Measurements from ENCODE around the gene B4GALT4.

The B4GALT4 gene

DNA sequence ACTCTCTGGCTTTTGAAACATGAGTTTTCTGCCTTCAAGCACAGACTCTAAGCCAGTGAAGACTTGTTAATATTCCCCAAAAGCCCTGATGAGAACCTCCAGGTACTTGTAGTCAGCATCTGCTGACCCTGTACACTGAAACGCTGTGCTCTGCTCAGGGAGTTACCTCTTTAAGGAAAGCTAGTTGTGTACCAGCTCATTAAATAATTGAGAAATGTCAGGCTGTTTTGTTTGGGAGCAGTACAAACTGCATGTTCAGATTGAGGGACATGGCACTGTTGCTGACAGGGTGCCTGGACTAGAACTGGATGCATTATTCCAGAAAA lies 45.6 kb downstream of the B4GALT4 start:
- Histone ChIP-seq H3K27me3 (ENCODE audit: low read depth, low read length) (no peaks in the 10 kb centered on the region), H3K36me3 (ENCODE audit: control insufficient read depth in 1 of 2, insufficient read depth in 2 of 2, low read length in 2 of 2) (no peaks in the 10 kb centered on the region), H3K4me3 (ENCODE audit: low read depth in 1 of 2, low read length in 2 of 2) (no peak overlapping the region), H3K9me3 (ENCODE audit: control insufficient read depth in 1 of 2, low read length in 2 of 2) (no peaks in the 10 kb centered on the region), H3K27ac (ENCODE audit: low read length) (no peak overlapping the region), H3K4me1 (ENCODE audit: control insufficient read depth in 1 of 2, insufficient read depth in 2 of 2, low read length in 2 of 2) (no peaks in the 10 kb centered on the region)

DNA sequence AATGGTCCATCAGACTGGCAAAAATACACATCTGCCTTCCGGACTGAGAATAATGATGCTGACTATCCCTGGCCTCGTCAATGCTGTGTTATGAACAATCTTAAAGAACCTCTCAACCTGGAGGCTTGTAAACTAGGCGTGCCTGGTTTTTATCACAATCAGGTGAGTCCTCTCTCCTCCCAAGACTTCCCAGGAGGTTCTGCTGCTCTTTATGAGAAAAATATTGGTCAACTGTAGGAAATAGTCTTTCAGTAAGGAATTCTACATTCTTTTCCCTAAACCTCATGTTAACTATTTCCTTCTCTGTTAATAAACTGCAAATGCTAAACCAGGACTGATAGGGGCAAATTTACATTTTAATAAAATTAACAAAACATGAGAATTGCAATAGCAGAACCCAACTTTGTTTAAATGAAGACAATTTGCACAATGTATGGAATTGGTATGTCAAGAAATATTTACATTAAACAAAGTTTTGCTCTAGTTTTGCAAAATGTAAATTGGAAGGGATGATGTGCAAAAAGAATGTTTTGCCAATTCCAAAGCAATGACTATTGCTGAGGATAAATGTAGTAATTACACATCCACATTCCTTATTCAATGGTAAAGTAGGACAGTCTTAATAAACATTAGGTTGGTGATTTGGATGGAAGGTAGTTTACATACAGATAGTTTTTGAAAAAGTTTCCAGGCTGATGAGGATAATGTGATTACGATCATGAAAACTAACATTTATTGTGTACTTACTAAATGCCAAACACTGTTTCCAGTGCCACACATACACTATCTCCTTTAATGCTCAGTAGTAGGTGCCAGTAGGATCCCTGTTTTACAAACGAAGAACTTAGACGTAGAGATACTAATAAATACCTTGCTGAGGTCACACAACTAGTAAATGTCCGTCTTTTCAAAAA lies 46.2 kb downstream of the B4GALT4 start:
- H3K4me3 ChIP-seq (ENCODE audit: low read depth in 1 of 2, low read length in 2 of 2) = no peak overlapping the region
- no peaks in the 10 kb centered on the region for H3K27me3 ChIP-seq (ENCODE audit: low read depth, low read length)
- H3K9me3 ChIP-seq (ENCODE audit: control insufficient read depth in 1 of 2, low read length in 2 of 2) = no peaks in the 10 kb centered on the region
- H3K27ac ChIP-seq (ENCODE audit: low read length) = no peak overlapping the region
- no peaks in the 10 kb centered on the region for H3K36me3 ChIP-seq (ENCODE audit: control insufficient read depth in 1 of 2, insufficient read depth in 2 of 2, low read length in 2 of 2)
- no peaks in the 10 kb centered on the region for H3K4me1 ChIP-seq (ENCODE audit: control insufficient read depth in 1 of 2, insufficient read depth in 2 of 2, low read length in 2 of 2)

DNA sequence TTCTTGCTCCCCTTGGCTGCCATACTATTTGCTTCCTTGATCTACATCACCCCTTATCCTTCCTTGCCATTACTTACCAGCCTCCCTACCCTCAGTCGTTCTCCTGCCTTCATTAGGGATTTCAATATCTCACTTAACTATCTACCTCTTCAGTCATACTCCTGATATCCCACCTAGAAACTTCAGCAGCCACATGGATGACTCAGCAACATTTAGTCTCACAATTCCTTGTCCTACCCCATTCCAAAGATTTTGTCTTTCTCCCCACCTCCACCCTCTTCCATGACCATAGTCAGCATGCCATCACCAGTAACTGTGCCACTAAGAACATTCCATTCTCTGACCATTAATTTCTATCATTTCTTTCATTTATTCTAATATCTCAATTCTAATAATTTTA lies 48.9 kb downstream of the B4GALT4 start:
- Histone ChIP-seq H3K36me3 (ENCODE audit: control insufficient read depth in 1 of 2, insufficient read depth in 2 of 2, low read length in 2 of 2) (no peaks in the 10 kb centered on the region), H3K9me3 (ENCODE audit: control insufficient read depth in 1 of 2, low read length in 2 of 2) (no peaks in the 10 kb centered on the region), H3K4me1 (ENCODE audit: control insufficient read depth in 1 of 2, insufficient read depth in 2 of 2, low read length in 2 of 2) (no peaks in the 10 kb centered on the region), H3K27ac (ENCODE audit: low read length) (no peak overlapping the region), H3K27me3 (ENCODE audit: low read depth, low read length) (no peaks in the 10 kb centered on the region), H3K4me3 (ENCODE audit: low read depth in 1 of 2, low read length in 2 of 2) (no peak overlapping the region)

DNA sequence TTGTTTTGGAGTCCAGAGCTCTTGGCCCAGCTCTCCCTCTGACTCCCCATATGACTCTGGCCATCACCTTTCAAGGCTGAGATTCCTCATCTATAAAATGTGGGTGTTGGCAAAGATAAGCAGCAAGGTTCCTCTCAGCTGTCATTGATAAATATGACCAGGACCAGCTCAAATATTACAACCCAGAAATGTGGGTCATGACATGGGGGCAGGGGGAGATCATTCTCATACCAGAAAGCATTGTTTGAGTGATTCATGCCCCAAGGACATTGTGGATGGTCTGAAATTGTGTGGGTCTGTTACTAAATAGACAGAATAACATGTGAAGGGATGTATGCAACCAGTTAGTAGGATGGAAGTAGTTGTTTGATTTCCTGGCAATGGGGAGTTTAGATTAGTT lies 53.4 kb downstream of the B4GALT4 start:
- no peaks in the 10 kb centered on the region for H3K36me3 ChIP-seq (ENCODE audit: control insufficient read depth in 1 of 2, insufficient read depth in 2 of 2, low read length in 2 of 2)
- H3K4me1 ChIP-seq (ENCODE audit: control insufficient read depth in 1 of 2, insufficient read depth in 2 of 2, low read length in 2 of 2) = no peaks in the 10 kb centered on the region
- no peaks in the 10 kb centered on the region for H3K9me3 ChIP-seq (ENCODE audit: control insufficient read depth in 1 of 2, low read length in 2 of 2)
- H3K27me3 ChIP-seq (ENCODE audit: low read depth, low read length) = no peaks in the 10 kb centered on the region
- no peak overlapping the region for H3K27ac ChIP-seq (ENCODE audit: low read length)
- H3K4me3 ChIP-seq (ENCODE audit: low read depth in 1 of 2, low read length in 2 of 2) = no peak overlapping the region

DNA sequence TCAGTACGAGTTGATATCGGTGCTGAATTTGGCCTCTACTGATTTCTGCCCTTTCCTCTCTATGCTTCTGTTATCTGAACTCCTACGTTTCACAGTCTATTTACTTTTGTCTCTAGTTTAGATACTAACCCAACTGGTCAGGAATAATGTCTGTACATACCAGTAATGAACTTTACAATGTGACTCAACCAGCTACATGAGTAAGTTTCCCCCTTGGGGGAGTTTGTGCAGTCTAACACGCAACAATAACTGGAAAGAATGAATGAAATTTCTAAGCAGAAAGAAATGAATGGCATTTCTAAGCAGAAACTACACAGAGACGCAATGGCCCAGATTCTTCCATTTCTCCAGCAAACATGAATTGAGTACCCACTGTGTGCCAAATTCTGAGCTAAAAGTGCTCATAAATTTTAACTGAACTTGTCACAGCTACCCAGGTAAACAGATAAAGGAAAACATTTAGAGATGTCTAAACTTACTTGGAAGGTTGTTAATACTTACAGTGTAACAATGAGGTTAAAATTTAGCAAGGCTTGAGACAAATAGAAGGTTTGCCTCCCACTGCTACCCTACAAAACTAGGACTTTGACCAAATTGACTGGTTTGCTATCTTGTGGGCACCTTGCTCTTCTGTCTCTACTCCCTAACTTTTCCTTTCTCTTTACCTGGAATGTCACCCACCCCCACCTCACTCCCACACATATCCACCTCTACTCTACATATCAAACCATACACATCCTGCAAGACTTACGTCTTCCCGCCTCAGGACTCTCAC lies 55.7 kb downstream of the B4GALT4 start:
- Histone ChIP-seq H3K9me3 (ENCODE audit: control insufficient read depth in 1 of 2, low read length in 2 of 2) (no peaks in the 10 kb centered on the region), H3K27me3 (ENCODE audit: low read depth, low read length) (no peaks in the 10 kb centered on the region), H3K36me3 (ENCODE audit: control insufficient read depth in 1 of 2, insufficient read depth in 2 of 2, low read length in 2 of 2) (no peaks in the 10 kb centered on the region), H3K4me1 (ENCODE audit: control insufficient read depth in 1 of 2, insufficient read depth in 2 of 2, low read length in 2 of 2) (no peaks in the 10 kb centered on the region), H3K27ac (ENCODE audit: low read length) (no peak overlapping the region), H3K4me3 (ENCODE audit: low read depth in 1 of 2, low read length in 2 of 2) (no peak overlapping the region)

DNA sequence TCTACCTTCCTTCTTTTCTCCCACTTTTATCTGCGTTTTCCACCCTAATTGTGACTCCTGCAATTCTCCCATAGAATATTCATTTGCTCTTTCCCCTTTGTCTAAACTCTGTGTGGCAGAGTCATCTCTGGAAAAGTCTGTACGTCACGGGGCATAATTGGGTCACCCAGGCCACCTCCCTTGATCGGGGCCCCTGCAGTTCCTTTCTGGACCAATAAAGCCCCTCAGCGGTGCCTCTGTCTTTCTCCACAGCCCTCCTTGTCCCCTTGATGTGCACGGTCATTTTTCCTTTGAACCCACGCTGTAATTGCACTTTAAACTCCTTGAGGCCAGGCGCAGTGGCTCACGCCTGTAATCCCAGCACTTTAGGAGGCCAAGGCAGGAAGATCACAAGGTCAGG lies 56.6 kb downstream of the B4GALT4 start:
- Histone ChIP-seq H3K36me3 (ENCODE audit: control insufficient read depth in 1 of 2, insufficient read depth in 2 of 2, low read length in 2 of 2) (no peaks in the 10 kb centered on the region), H3K27me3 (ENCODE audit: low read depth, low read length) (no peaks in the 10 kb centered on the region), H3K4me1 (ENCODE audit: control insufficient read depth in 1 of 2, insufficient read depth in 2 of 2, low read length in 2 of 2) (no peaks in the 10 kb centered on the region)

DNA sequence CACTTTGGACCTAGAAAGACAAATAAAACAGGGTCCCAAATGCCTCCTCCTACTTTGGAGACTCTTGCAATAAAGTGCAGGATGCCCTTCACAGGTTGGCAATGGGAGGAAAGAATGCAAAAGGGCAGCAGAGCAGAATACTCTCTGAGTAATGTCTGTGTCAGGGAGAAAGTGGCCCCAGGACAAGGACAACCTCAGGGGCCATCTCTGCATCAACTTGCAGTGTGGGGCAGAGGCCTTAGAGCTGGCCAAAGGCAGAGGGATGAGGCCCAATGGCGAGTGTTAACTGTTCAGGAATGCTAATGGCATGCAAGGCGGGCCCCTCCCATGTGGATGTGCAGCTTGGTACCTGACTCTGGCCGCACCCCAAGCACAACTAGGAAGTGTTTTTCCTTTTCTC lies 58.9 kb downstream of the B4GALT4 start:
- H3K4me3 ChIP-seq (ENCODE audit: low read depth in 1 of 2, low read length in 2 of 2) = no peak overlapping the region
- no peaks in the 10 kb centered on the region for H3K9me3 ChIP-seq (ENCODE audit: control insufficient read depth in 1 of 2, low read length in 2 of 2)
- H3K4me1 ChIP-seq (ENCODE audit: control insufficient read depth in 1 of 2, insufficient read depth in 2 of 2, low read length in 2 of 2) = no peaks in the 10 kb centered on the region
- no peaks in the 10 kb centered on the region for H3K27me3 ChIP-seq (ENCODE audit: low read depth, low read length)
- no peaks in the 10 kb centered on the region for H3K36me3 ChIP-seq (ENCODE audit: control insufficient read depth in 1 of 2, insufficient read depth in 2 of 2, low read length in 2 of 2)
- H3K27ac ChIP-seq (ENCODE audit: low read length) = no peak overlapping the region

More for the DNA sequence above, 56.6 kb downstream of the B4GALT4 start:
- H3K4me3 ChIP-seq (ENCODE audit: low read depth in 1 of 2, low read length in 2 of 2) = no peak overlapping the region
- no peak overlapping the region for H3K27ac ChIP-seq (ENCODE audit: low read length)
- no peaks in the 10 kb centered on the region for H3K9me3 ChIP-seq (ENCODE audit: control insufficient read depth in 1 of 2, low read length in 2 of 2)

DNA sequence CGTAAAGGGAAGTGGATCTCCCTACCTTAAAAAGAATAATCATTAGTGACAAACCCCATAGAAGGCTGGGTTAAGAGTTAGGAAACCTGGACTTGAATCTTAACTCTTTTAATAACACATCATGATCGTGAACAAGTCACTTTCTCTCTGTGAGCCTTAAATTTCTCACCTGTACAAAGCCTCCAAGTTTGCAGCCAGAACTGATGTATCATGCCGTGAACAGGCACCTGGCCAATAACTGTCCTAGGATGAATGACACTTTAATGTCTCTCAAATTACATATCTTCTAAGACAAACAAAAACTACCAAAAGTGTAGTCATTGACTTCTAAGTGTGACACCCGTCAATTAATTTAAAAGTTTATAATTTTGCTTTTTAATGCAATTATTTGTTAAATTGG lies 63.4 kb downstream of the B4GALT4 start:
- no peaks in the 10 kb centered on the region for H3K4me1 ChIP-seq (ENCODE audit: control insufficient read depth in 1 of 2, insufficient read depth in 2 of 2, low read length in 2 of 2)
- no peaks in the 10 kb centered on the region for H3K36me3 ChIP-seq (ENCODE audit: control insufficient read depth in 1 of 2, insufficient read depth in 2 of 2, low read length in 2 of 2)
- no peak overlapping the region for H3K27ac ChIP-seq (ENCODE audit: low read length)
- H3K9me3 ChIP-seq (ENCODE audit: control insufficient read depth in 1 of 2, low read length in 2 of 2) = no peaks in the 10 kb centered on the region
- no peak overlapping the region for H3K4me3 ChIP-seq (ENCODE audit: low read depth in 1 of 2, low read length in 2 of 2)
- peaks cover 1% of the 10 kb centered on the region for H3K27me3 ChIP-seq (ENCODE audit: low read depth, low read length)

DNA sequence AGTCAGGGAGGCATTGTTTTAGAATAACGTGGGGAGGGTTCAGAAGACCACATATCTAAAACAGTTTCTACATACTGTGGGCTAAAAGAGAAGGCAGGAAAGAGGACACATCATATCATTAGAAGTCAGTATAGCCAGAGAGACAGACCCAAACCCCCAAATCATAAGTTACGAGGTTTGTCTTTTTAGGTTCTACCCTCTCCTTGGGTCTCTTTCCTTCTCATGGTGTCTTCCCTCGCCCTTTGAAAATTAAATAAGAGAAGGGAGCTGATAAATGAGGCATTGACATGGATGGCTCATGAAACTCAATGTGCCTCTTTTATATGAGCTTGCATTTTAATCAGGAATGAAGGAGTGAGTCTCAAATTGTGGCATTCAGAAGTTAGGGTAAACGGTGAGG lies 63.9 kb downstream of the B4GALT4 start:
- Histone ChIP-seq H3K27me3 (ENCODE audit: low read depth, low read length) (peaks cover 4% of the 10 kb centered on the region), H3K36me3 (ENCODE audit: control insufficient read depth in 1 of 2, insufficient read depth in 2 of 2, low read length in 2 of 2) (no peaks in the 10 kb centered on the region), H3K4me1 (ENCODE audit: control insufficient read depth in 1 of 2, insufficient read depth in 2 of 2, low read length in 2 of 2) (no peaks in the 10 kb centered on the region), H3K27ac (ENCODE audit: low read length) (no peak overlapping the region), H3K9me3 (ENCODE audit: control insufficient read depth in 1 of 2, low read length in 2 of 2) (no peaks in the 10 kb centered on the region), H3K4me3 (ENCODE audit: low read depth in 1 of 2, low read length in 2 of 2) (no peak overlapping the region)

DNA sequence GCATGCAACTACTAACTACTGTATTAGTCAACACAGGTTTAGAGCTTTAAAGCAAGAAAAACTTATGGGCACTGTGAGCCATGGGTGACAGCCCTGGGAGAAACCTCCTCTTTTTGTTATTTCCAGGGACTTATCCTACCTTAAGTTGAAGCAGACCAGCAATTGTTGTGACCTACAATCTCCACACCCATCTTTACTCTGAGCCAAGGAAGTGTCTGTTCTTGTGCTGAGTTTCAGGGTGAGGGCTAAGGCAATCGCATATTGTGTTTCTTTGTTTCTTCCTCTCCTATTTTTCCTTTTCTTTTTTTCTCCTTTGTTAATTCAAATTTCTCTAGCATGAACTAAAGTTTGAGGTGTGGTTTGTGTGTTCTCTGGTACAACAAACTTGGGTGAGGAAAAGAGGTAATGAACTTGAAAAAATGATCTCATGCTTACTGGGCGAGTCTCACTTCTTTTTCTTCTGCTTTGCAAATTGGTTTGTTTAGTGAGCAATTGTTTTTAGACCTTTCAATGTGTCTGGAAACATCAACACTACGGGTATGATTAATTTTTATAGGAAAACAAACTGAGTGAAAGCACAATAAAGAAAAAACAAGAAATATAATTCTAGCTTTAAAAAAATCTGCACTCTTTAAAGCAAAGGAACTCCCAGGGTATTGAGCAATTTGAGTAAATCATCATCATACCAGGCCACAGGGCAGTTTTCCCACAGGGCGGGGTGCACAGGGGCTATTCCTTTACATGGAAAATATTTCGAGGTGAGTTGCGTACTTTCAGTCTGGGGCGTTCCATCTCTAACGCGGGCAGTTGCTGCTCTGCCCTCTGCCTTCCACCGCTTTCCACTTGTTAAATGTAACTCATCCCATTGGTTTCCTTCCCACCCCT lies 64.6 kb downstream of the B4GALT4 start:
- Histone ChIP-seq H3K27ac (ENCODE audit: low read length) (no peak overlapping the region), H3K4me1 (ENCODE audit: control insufficient read depth in 1 of 2, insufficient read depth in 2 of 2, low read length in 2 of 2) (no peaks in the 10 kb centered on the region), H3K36me3 (ENCODE audit: control insufficient read depth in 1 of 2, insufficient read depth in 2 of 2, low read length in 2 of 2) (no peaks in the 10 kb centered on the region), H3K27me3 (ENCODE audit: low read depth, low read length) (peaks cover 4% of the 10 kb centered on the region), H3K9me3 (ENCODE audit: control insufficient read depth in 1 of 2, low read length in 2 of 2) (no peaks in the 10 kb centered on the region), H3K4me3 (ENCODE audit: low read depth in 1 of 2, low read length in 2 of 2) (no peak overlapping the region)

DNA sequence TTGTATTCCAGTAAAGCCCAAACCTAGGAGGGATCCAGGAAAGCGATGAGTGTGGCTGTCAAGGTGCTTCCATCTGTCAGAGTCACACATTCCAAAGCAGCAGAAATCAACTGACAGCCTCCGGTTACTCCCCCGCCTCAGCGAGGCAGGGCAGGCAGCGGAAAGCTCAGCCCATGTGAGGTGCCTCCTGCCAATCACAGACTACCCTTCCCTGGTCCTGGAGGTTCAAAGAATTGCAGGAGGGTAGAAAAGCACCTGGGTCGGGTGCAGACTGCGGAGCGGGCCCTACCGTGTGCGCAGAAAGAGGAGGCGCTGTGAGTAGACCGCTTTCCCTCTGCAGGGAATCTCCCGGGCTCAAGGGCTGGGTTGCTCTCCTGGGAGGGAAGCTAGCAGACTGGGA lies 67.4 kb downstream of the B4GALT4 start, which contains the start of gene UPK1B:
Gene UPK1B, plus strand, starts transcription at position 274 of the 400 bp plus-strand sequence. CDS start 13,144 bp downstream, outside the sequence.
- Histone ChIP-seq H3K27me3 (ENCODE audit: low read depth, low read length) (peaks cover 4% of the 10 kb centered on the region), H3K27ac (ENCODE audit: low read length) (no peak within 1 kb of the TSS), H3K4me3 (ENCODE audit: low read depth in 1 of 2, low read length in 2 of 2) (no peak within 1 kb of the TSS), H3K4me1 (ENCODE audit: control insufficient read depth in 1 of 2, insufficient read depth in 2 of 2, low read length in 2 of 2) (no peaks in the 10 kb centered on the region), H3K9me3 (ENCODE audit: control insufficient read depth in 1 of 2, low read length in 2 of 2) (no peaks in the 10 kb centered on the region), H3K36me3 (ENCODE audit: control insufficient read depth in 1 of 2, insufficient read depth in 2 of 2, low read length in 2 of 2) (no peaks in the 10 kb centered on the region)

Measured in muscle layer of duodenum (tissue), 2 donors.